ENCODE data around the gene SCD5.

- TF ChIP-seq POLR2AphosphoS5 (IDR thresholded peaks at IDR 0.05; ENCODE audit: low read depth, low read length) (no peak), REST (IDR thresholded peaks at IDR 0.05; ENCODE audit: insufficient read depth in 1 of 2, low read depth in 2 of 2, low read length in 2 of 2) (no peak), SIN3A (IDR thresholded peaks at IDR 0.05; ENCODE audit: borderline replicate concordance, insufficient read depth, low read length) (no peak), TAF1 (IDR thresholded peaks at IDR 0.05; ENCODE audit: borderline replicate concordance, insufficient read depth, low read length) (no peak)
Observed at GRCh38 chr4:82624819-82625218, 173.8 kb downstream of the SCD5 start.

All from PFSK-1 (cell line).